H9 (cell line): Measurements from ENCODE around the gene SMCP. TPM values are rescaled to one million over a fixed set of nuclear protein-coding genes. Genes with fewer than 3 reads are reported as not detected.

Source experiments
- DNase-seq: peaks from one replicate; pipeline ENCODE4 v3.0.0-alpha.2; 2017
- H2AFZ ChIP-seq: one replicate; pipeline ENCODE4 v1.6.1; 2013; ENCODE audit warnings: mild to moderate bottlenecking, low read length, control low read depth, moderate library complexity
- H2AK5ac ChIP-seq: 2 replicates; pipeline ENCODE4 v1.6.1; 2013; ENCODE audit warnings: low read length, control low read depth, mixed read lengths; ENCODE audit not compliant: insufficient read length
- H2BK120ac ChIP-seq: one replicate; pipeline ENCODE4 v1.6.1; 2013; ENCODE audit warnings: low read depth, mild to moderate bottlenecking, low read length, control low read depth, inconsistent platforms; ENCODE audit not compliant: poor library complexity, severe bottlenecking
- H2BK12ac ChIP-seq: 2 replicates; pipeline ENCODE4 v1.6.1; 2013; ENCODE audit warnings: low read length, control low read depth, mixed read lengths, low read depth; ENCODE audit not compliant: insufficient read length
- H2BK15ac ChIP-seq: 2 replicates; pipeline ENCODE4 v1.6.1; 2013; ENCODE audit warnings: low read depth, low read length, control low read depth
- H2BK20ac ChIP-seq: one replicate; pipeline ENCODE4 v1.6.1; 2013; ENCODE audit warnings: low read depth, mild to moderate bottlenecking, low read length, control low read depth, inconsistent platforms; ENCODE audit not compliant: poor library complexity, severe bottlenecking
- H2BK5ac ChIP-seq: 2 replicates; pipeline ENCODE4 v1.6.1; 2013; ENCODE audit warnings: low read length, control low read depth, mixed read lengths; ENCODE audit not compliant: insufficient read length
- H3K14ac ChIP-seq: 2 replicates; pipeline ENCODE4 v1.6.1; 2013; ENCODE audit warnings: low read length, control low read depth; ENCODE audit not compliant: insufficient read depth
- H3K18ac ChIP-seq: 2 replicates; pipeline ENCODE4 v1.6.1; 2013; ENCODE audit warnings: low read depth, mild to moderate bottlenecking, mixed read lengths, low read length, control low read depth; ENCODE audit not compliant: insufficient read length
- H3K23ac ChIP-seq: 2 replicates; pipeline ENCODE4 v1.6.1; 2013; ENCODE audit warnings: low read length, control low read depth, mixed read lengths, low read depth; ENCODE audit not compliant: insufficient read length
- H3K23me2 ChIP-seq: 2 replicates; pipeline ENCODE4 v1.6.1; 2013; ENCODE audit warnings: low read depth, mild to moderate bottlenecking, mixed read lengths, low read length, control low read depth; ENCODE audit not compliant: insufficient read length, poor library complexity, severe bottlenecking
- H3K27ac ChIP-seq: 2 replicates; pipeline ENCODE4 v1.5.1; 2013; ENCODE audit warnings: low read length, control low read depth, mixed read lengths, low read depth; ENCODE audit not compliant: insufficient read length
- H3K27me3 ChIP-seq: 2 replicates; pipeline ENCODE4 v1.6.1; 2013; ENCODE audit warnings: low read length, control low read depth, inconsistent platforms; ENCODE audit not compliant: insufficient read depth
- H3K4ac ChIP-seq: 2 replicates; pipeline ENCODE4 v1.6.1; 2013; ENCODE audit warnings: low read depth, mild to moderate bottlenecking, control low read depth, inconsistent platforms, low read length, moderate library complexity
- H3K4me1 ChIP-seq: 2 replicates; pipeline ENCODE4 v1.6.1; 2013; ENCODE audit warnings: low read length, control low read depth, inconsistent platforms; ENCODE audit not compliant: insufficient read depth
- H3K4me2 ChIP-seq: 2 replicates; pipeline ENCODE4 v1.6.1; 2013; ENCODE audit warnings: low read length, control low read depth, mixed read lengths; ENCODE audit not compliant: insufficient read length, insufficient read depth
- H3K56ac ChIP-seq: 2 replicates; pipeline ENCODE4 v1.6.1; 2013; ENCODE audit warnings: low read depth, mild to moderate bottlenecking, mixed read lengths, low read length, control low read depth; ENCODE audit not compliant: insufficient read length
- H3K79me1 ChIP-seq: 2 replicates; pipeline ENCODE4 v1.6.1; 2013; ENCODE audit warnings: low read depth, mild to moderate bottlenecking, moderate library complexity, low read length, control low read depth, inconsistent platforms; ENCODE audit not compliant: insufficient read depth, poor library complexity, severe bottlenecking
- H3K79me2 ChIP-seq: 2 replicates; pipeline ENCODE4 v1.6.1; 2013; ENCODE audit warnings: low read length, control low read depth, inconsistent platforms; ENCODE audit not compliant: insufficient read depth
- H3K9ac ChIP-seq: 2 replicates; pipeline ENCODE4 v1.6.1; 2013; ENCODE audit warnings: low read length, control low read depth, mixed read lengths; ENCODE audit not compliant: insufficient read length; ENCODE audit errors: extremely low read depth
- H3K9me3 ChIP-seq: one replicate; pipeline ENCODE4 v1.6.1; 2013; ENCODE audit warnings: low read depth, low read length, inconsistent platforms; ENCODE audit not compliant: control insufficient read depth
- H3T11ph ChIP-seq: one replicate; pipeline ENCODE4 v1.6.1; 2013; ENCODE audit warnings: mild to moderate bottlenecking, low read length, control low read depth, inconsistent platforms
- H4K20me1 ChIP-seq: one replicate; pipeline ENCODE4 v1.6.1; 2013; ENCODE audit not compliant: control insufficient read depth, insufficient read length, insufficient read depth
- H4K5ac ChIP-seq: 2 replicates; pipeline ENCODE4 v1.6.1; 2013; ENCODE audit warnings: low read depth, mild to moderate bottlenecking, mixed read lengths, low read length, control low read depth; ENCODE audit not compliant: insufficient read length
- H4K8ac ChIP-seq: replicated peaks from 2 replicates; pipeline ENCODE4 v1.6.1; 2013; ENCODE audit warnings: low read length, control low read depth, mixed read lengths, low read depth; ENCODE audit not compliant: insufficient read length
- H4K91ac ChIP-seq: 2 replicates; pipeline ENCODE4 v1.6.1; 2013; ENCODE audit warnings: low read depth, mild to moderate bottlenecking, moderate library complexity, mixed read lengths, low read length, control low read depth; ENCODE audit not compliant: insufficient read length
- H3K27ac Mint-ChIP-seq, 3 experiments: 2 replicates in 2 of 3; 3 replicates in 1 of 3; pipeline ENCODE4 v1.8.0; 2020 to 2021; ENCODE audit warnings: mixed read lengths in 3 of 3, mild to moderate bottlenecking in 1 of 3, moderate library complexity in 1 of 3
- H3K27me3 Mint-ChIP-seq: 2 replicates; pipeline ENCODE4 v1.8.0; 2021; ENCODE audit warnings: low read depth, mild to moderate bottlenecking, moderate library complexity, mixed read lengths
- H3K36me3 Mint-ChIP-seq, 3 experiments: 2 replicates in 2 of 3; 3 replicates in 1 of 3; pipeline ENCODE4 v1.8.0; 2020 to 2021; ENCODE audit warnings: low read depth in 3 of 3, mixed read lengths in 3 of 3; ENCODE audit not compliant: insufficient read depth in 1 of 3
- H3K4me1 Mint-ChIP-seq, 2 experiments: 2 replicates each; pipeline ENCODE4 v1.8.0; 2020; ENCODE audit warnings: mixed read lengths in 2 of 2
- H3K4me3 Mint-ChIP-seq, 2 experiments: 2 replicates in 1 of 2; 3 replicates in 1 of 2; pipeline ENCODE4 v1.8.0; 2020 to 2021; ENCODE audit warnings: mild to moderate bottlenecking in 2 of 2, mixed read lengths in 2 of 2, moderate library complexity in 1 of 2
- H3K9me3 Mint-ChIP-seq, 2 experiments: 2 replicates in 1 of 2; 3 replicates in 1 of 2; pipeline ENCODE4 v1.8.0; 2020; ENCODE audit warnings: mild to moderate bottlenecking in 2 of 2, mixed read lengths in 2 of 2, moderate library complexity in 1 of 2
- WGBS: extraction: QIAGEN DNeasy Blood & Tissue Kit; methylation state at CpG from one replicate; pipeline ENCODE4 v1.1.7; 2013; ENCODE audit warnings: missing lambda C conversion rate, low lambda C conversion rate, mixed read lengths; ENCODE audit not compliant: insufficient read length; ENCODE audit errors: extremely low coverage; 5-methylcytosine and 5-hydroxymethylcytosine counted together
- total RNA-seq: library from RNA; stranded (reverse); gene quantifications from 2 replicates; pipeline ENCODE4 v1.2.1, GENCODE V29; 2021
- TF ChIP-seq, protein P1 (sequence below): fragments of 200-600 bp; sonication (generic); conservative IDR thresholded peaks from 3 replicates; pipeline ENCODE4 v1.8.0; 2021; ENCODE audit warnings: antibody characterized with exemption, mild to moderate bottlenecking

Gene SMCP
- total RNA-seq, 1 experiment from 2014 or later, result not detected

GRCh38 chr1:152870831-152871730 lies 7.0 kb upstream of the SMCP start:
- H3K4me1 Mint-ChIP-seq, result no peaks in the 10 kb centered on the region
- Histone ChIP-seq H3K9me3 (peaks cover 2% of the 10 kb centered on the region), H3K9ac (no peak overlapping the region), H2AK5ac (no peak overlapping the region), H3K79me2 (no peaks in the 10 kb centered on the region), H3K23ac (no peak overlapping the region), H2BK5ac (no peak overlapping the region), H2BK120ac (no peak overlapping the region), H4K91ac (no peak overlapping the region), H2AFZ (no peak overlapping the region), H3K4me2 (no peak overlapping the region), H3K27ac (no peak overlapping the region), H3T11ph (no peak overlapping the region), H4K20me1 (no peaks in the 10 kb centered on the region), H3K23me2 (no peaks in the 10 kb centered on the region), H3K79me1 (no peaks in the 10 kb centered on the region), H2BK20ac (no peak overlapping the region), H3K4me1 (no peaks in the 10 kb centered on the region), H4K8ac (no peak overlapping the region), H4K5ac (no peak overlapping the region), H3K27me3 (no peaks in the 10 kb centered on the region), H3K14ac (no peak overlapping the region), H3K56ac (no peak overlapping the region), H3K4ac (no peak overlapping the region), H3K18ac (no peak overlapping the region), H2BK12ac (no peak overlapping the region), H2BK15ac (no peak overlapping the region)
- no peaks in the 10 kb centered on the region; the same call in none of the 2 replicates for H3K27me3 Mint-ChIP-seq
- TF ChIP-seq, protein P1, sequence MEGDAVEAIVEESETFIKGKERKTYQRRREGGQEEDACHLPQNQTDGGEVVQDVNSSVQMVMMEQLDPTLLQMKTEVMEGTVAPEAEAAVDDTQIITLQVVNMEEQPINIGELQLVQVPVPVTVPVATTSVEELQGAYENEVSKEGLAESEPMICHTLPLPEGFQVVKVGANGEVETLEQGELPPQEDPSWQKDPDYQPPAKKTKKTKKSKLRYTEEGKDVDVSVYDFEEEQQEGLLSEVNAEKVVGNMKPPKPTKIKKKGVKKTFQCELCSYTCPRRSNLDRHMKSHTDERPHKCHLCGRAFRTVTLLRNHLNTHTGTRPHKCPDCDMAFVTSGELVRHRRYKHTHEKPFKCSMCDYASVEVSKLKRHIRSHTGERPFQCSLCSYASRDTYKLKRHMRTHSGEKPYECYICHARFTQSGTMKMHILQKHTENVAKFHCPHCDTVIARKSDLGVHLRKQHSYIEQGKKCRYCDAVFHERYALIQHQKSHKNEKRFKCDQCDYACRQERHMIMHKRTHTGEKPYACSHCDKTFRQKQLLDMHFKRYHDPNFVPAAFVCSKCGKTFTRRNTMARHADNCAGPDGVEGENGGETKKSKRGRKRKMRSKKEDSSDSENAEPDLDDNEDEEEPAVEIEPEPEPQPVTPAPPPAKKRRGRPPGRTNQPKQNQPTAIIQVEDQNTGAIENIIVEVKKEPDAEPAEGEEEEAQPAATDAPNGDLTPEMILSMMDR, result peak; percentile 74
- no peak overlapping the region for H3K27ac Mint-ChIP-seq
- no peaks in the 10 kb centered on the region for H3K36me3 Mint-ChIP-seq
- peaks cover 7 to 13% of the 10 kb centered on the region in 2 experiments for H3K9me3 Mint-ChIP-seq
- no CpG with 5 or more reads among the region's 17 CpGs for WGBS
- H3K4me3 Mint-ChIP-seq, result no peak overlapping the region; a peak in 1 of 5 replicates
- DNase-seq, result peak; percentile 27
